Stimulated activated CD8-positive, alpha-beta memory T cell treated with anti-CD3 and anti-CD28 coated beads, Interleukin-15, amount 100 ng/mL, for 48 hours (primary cell): ENCODE measurements around the gene ARHGAP40.

ENCODE experiments used
- DNase-seq, 2 donors: peaks; one replicate each; pipeline ENCODE4 v3.0.0-alpha.2; 2020; ENCODE audit warnings: low read depth in 2 of 2

Gene ARHGAP40

GRCh38 chr20:38674765-38675133, 73.1 kb downstream of the ARHGAP40 start:
- no peak for DNase-seq

- no peak for DNase-seq
These were observed 75.0 kb downstream of the ARHGAP40 start for GRCh38 chr20:38676576-38676975.

- no peak for DNase-seq
These were observed 79.1 kb downstream of the ARHGAP40 start for GRCh38 chr20:38680500-38681306.

GRCh38 chr20:38685271-38685670, 83.7 kb downstream of the ARHGAP40 start:
- no peak for DNase-seq

GRCh38 chr20:38685853-38686473, 84.4 kb downstream of the ARHGAP40 start:
- DNase-seq = no peak

- peak in 1 of 2 donors; percentile 10 for DNase-seq
These were observed 91.1 kb downstream of the ARHGAP40 start for GRCh38 chr20:38692436-38693411.

- no peak for DNase-seq
These were observed 95.7 kb downstream of the ARHGAP40 start for GRCh38 chr20:38697306-38697705.

- DNase-seq = no peak
These were observed 96.9 kb downstream of the ARHGAP40 start for GRCh38 chr20:38698541-38698940.

- DNase-seq = no peak
These were observed 98.5 kb downstream of the ARHGAP40 start for GRCh38 chr20:38700141-38700540.
